IPS-NIHi7 (cell line): ENCODE results near the gene KCNAB2.
"Not testable (repeated sequence)": the region's sequence is repeated elsewhere in the genome, so short reads cannot be mapped to it uniquely, and the experiment has no call there.

Experiments
- DNase-seq: peaks from one replicate; pipeline ENCODE4 v3.0.0; 2012; ENCODE audit warnings: mixed read lengths; ENCODE audit errors: extremely low spot score

Gene KCNAB2

DNA sequence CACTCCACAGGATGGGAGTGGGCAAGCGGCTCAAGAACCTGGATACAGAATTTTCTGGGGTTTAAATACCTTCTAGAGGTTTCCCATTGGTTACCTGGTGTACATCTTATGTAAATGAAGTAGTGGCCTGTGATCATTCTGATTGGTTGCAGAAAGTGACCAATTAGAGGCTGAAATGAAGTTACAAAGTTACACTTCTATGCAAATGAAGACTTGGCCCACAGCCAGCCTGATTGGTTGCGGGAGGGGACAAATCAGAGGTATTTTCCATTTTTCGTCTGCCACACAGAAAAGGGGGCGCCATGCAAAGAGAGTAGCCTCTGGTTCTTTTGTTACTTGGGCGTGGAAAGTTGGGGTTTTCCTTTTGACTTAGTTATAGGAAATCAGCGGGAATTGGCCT lies 8.9 kb downstream of the KCNAB2 start:
- DNase-seq: no peak

DNA sequence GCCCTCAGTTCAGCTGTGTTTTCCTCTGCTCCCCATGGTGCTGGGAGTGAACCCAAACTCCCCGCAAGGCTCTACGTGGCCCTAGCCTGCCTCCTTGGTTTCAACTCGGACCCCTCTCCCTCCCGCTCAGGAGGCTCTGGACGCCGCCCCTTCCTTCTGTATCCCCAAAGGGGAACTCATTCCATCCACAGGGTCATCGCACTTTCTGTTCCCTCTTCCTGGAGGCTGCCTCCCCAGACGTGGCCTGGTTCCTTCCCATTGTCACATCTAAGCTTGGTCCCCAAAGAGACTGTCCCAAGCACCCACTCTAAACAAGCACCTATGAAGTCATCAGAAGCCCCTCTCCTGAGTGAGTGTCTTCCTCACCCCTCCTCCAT lies 10.9 kb downstream of the KCNAB2 start:
- DNase-seq: no peak

DNA sequence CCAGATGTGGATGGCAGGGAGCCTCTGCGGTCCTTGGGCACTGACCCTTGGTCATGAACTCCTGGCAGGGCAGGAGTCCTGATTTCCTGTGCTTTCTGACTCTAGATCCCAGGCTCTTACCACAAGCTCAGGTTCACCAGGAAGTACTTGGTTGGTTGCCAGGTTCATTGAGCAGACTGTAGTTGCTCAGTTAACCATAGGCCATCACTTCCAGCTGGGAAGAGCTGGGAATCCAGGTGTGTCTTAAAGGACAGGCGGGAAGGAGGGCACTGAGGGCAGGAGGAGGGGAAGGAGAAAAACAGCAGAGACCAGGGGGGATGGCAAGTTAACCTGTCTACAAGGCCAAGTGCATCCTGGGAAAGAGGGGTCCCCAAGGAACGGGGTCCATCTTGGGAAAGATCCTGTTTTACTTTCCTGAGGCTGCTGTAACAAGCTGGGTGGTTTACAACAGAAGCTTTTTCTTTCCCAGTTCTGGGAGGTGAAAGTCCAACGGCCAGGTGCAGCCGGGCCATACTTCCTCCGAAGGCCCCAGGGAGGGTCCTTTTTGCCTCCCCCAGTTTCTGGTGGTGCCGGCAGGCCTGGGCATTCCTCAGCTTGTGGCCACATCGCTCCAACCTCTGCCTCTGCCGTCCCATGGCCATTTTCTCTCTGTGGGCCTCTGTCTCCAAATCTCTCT lies 11.6 kb downstream of the KCNAB2 start:
- DNase-seq: no peak

DNA sequence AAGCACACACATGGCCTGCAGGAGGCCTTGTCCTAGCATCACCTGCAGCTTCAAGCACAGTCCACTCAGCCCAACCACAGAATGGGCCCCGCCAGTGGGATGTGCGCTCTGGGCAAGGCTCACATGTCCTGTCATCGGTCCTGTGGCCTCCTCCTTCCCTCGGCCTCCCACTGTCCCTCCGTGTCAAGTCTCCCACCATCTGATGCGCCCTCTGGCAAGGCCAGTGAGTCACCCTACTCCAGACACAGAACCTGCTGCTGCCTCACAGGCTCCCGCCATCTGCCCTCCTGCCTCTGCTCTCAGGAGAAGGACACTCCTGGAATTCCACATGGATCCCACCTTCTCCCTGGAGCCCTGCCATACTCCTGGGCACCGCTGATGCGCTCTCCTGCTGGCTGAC lies 14.2 kb downstream of the KCNAB2 start:
- DNase-seq: no peak

DNA sequence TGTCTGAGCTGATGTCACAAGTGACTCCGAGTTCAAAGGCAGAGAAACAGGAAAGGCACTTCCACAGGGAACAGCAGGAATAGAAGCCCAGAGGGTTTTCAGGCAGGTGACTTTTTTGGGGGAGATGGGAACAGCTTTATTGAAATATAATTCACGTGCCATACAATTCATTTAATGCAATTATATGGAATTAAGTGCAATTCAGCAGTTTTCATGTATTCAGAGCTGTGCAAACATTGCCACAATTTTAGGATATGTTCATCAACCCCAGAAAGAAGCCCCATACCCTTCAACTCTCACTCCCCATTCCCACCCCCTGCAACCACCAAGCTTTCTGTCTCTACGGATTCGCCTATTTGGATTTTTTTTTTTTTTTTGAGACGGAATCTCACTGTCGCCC lies 17.0 kb downstream of the KCNAB2 start:
- no peak for DNase-seq

DNA sequence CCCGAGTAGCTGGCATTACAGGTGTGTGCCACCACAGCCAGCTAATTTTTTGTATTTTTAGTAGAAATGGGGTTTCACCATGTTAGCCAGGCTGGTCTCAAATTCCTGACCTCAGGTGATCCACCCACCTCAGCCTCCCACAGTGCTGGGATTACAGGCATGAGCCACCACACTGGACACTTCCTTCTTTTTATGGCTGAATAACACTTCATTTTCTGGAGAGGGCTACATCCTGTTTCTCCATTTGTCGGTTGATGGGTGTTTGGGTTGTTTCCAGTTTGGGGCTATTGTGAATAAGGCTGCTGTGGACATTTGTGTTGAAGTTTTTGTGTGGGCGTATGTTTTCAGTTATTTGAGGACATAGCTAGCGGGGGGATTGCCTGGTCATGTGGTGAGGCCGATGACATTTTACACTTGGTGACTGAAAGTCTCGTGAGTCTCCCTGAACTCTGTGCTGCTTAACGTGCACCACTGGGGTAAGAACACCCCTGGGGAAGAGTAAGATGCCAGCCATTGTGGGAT lies 17.9 kb downstream of the KCNAB2 start:
- DNase-seq: not testable (repeated sequence)

DNA sequence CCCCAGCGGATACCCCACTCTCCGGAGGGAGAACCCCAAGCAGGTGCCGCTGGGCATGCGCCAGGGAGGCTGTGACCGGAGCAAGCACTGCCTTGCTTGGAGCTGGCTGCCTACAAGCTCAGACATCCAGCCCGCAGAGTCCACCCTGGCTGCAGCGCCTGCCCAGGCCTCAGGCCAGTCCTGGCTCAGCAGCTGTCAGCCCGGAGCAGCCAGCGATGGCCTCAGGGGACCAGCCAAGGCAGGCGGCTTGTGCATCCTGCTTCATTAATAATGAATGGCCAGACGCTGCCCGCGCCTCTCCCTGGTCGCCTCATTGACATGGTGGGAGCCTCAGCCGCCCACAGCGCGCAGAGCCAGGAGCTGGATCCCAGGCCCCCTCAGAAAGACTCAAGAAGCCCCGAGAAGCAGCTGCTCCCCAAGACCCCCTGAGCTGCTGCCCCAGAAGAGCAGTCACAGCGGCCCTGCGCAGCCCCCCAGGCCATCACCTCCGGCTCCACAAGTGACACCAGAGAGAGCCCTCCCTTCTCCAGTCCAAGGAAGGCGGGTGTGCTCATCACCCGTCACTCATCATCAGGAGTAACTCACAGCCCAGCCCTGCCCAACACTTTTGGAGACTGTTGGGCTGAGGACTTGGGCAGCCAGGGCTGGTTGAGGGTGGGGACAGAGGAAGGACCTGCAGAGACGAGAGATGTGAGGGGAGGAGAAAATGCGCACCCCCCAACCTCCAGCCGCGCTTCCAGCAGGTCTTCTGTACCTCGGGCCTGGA lies 19.6 kb downstream of the KCNAB2 start:
- DNase-seq: no peak

DNA sequence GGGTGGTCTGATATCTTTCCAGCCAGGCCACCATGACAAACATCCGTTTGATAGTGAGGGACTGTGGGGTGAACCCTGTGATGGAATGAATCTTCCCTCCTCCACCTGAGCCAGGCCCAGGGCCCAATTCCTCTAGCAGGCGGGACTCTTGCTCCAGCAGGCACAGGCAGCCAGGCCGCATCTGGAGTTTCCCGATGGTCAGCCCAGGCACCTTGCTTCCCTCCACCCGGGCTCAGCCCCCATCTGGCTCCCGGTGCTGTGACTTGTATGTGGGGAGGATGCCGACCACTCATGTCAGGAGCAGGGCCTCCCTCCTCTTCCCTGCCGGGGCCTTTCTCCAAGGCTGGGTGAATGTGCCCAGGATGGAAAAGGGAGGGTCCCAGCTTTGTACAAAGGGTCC lies 21.0 kb downstream of the KCNAB2 start:
- DNase-seq: no peak

DNA sequence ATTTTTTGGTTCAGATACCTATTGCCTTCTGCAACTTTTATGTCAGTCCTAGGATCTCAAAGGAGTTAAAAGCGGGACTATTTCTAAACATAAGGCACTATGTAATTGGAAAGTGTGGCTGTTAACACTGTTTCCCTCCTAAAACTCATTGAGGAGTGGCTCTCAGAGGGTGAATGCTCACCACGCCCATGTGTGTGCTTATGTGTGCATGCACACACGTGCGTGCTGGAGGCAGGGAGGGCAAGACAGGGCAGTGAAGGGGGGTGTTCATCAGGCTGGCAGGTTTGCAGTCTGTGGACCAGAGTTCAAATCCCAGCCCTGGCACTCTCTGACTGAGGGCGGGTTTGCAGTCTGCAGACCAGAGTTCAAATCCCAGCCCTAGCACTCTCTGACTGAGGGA lies 22.4 kb downstream of the KCNAB2 start:
- DNase-seq: no peak

DNA sequence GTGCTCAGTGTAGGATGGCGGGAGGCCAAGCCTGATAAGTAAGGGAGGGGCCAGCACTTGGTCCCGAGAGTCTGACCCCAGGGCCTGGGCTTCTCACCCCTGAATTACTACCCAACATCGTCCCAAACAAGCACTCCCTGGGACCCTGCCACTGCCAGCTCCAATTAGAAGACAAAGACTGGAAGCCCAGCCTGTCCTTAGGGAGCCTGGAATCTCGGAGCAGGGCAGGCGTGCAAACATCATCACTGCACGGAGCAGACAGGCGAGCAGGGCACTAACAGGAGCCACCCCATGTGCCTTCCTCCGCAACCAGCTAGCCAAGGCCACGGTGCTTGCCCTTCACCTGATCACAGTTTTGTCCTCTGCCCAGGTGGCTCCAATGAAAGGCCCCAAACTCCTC lies 23.2 kb downstream of the KCNAB2 start:
- DNase-seq: no peak

DNA sequence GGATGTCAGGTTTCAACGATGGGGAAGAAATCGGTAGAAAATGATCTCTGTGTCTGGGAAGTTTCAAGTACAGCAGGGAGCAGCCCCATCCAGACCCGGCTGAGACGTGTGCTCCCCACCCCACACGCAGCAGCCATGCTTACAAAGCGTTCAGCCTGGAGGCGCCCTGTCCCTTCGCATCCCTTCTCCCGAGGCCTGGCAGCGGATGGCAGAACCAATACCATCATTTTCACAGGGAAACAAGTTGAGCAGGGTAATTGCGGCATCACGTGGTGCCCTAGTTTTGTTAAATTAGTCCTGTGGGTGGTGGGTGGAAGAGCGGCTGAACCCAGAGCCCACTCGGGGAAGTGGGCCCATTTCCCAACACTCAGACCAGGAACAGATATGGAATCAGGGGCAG lies 23.9 kb downstream of the KCNAB2 start:
- no peak for DNase-seq

DNA sequence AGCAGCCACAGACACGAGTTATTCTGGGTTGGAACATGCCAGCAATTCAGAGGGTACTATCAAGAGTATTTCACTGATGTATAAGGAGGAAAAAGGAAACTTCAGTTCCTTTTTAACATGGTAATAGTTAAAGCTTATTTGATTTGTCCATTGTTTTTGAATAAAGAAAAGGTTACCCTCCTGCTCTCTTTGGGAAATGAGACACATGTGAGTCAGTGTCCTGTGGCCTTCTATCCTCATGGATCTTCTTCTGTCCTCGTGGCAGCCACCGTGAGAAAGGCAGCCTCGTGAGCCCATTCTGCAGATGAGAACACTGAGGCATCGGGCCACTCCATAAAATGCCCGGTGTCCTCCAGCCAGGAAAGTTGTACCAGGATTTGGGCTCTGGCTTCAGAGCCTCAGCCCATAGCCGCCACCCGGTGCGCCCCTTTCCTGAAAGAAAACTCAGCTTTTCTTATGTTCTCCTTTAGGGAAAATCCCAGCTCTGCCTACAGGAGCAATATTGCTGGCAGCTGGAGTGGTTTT lies 24.8 kb downstream of the KCNAB2 start:
- no peak for DNase-seq

DNA sequence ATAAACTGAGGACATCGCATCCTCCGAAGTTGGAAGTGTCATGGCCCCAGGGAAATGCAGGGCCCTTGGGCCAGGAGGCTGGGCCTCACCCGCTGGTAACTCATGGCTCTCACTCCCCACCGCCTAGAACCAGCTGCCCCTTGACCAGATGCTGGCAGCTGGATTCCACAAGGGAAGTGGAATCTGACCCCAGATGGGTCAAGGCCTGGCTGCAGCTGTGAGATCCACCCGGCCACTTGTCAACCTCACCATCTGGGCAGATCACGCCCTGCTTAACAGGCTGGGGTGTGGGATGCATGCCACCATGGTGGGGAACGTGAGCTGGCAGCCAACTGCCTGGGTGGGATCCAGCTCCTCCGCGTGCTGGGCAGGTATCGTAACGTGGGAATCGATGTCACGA lies 25.5 kb downstream of the KCNAB2 start:
- DNase-seq: no peak

DNA sequence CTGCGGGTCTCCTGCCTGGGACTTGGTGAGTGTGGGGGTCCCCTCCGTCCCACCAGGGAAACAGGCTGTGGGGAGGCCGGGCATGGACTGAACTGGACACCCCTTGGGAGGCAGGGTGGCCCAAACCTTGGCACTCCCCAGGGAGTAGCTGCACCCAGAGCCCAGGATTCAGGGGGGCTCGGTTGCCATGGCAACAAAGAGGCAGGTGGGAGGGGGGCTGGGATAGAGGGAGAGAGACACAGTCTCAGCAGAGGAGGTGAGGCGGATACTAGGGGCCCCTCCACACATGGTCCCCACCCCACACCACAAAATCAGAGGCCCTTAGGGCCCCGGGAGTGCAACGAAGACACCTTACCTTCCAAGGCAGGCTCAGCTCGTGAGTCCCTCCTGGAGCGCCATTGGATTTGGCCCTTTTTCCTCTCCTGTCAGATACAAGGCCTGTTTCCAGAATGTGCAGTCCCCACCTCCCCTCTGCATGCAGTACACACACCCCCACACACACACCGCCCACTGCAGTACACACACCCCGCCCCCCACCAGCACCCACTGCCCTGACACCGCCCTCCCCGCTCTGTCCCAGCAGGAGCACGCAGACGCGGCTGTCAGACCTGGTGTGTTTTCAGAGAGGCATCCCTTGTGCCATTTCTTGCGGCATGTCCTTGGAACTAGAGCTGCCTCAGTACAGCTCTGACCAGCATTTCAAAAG lies 27.2 kb downstream of the KCNAB2 start:
- no peak for DNase-seq

DNA sequence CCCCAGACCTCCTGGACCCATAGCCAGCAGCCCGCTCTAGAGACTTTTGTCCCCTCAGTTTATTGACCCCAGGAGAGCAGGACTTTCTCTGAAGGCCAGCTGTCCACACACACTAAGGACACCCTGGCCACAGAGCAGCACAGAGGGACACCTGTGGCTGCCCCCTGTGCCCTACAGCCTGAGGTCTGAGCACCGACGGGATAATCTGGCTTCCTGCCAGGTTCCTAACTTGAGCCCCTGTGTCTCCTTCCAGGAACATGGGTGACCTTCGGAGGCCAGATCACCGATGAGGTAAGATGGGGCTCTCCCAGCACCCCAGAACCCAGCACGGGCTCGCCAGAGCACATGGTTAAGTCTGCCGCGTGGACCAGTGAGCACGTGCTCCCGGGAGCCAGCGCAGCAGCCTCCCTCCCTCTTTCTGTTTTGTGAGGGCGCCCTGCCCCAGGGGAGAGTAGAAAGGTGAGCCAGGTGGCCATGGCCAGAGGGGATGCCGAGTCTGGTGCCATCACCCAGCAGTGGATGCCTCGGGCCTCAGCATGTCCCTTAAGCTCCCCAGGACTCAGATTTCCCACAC lies 27.9 kb downstream of the KCNAB2 start:
- no peak for DNase-seq

DNA sequence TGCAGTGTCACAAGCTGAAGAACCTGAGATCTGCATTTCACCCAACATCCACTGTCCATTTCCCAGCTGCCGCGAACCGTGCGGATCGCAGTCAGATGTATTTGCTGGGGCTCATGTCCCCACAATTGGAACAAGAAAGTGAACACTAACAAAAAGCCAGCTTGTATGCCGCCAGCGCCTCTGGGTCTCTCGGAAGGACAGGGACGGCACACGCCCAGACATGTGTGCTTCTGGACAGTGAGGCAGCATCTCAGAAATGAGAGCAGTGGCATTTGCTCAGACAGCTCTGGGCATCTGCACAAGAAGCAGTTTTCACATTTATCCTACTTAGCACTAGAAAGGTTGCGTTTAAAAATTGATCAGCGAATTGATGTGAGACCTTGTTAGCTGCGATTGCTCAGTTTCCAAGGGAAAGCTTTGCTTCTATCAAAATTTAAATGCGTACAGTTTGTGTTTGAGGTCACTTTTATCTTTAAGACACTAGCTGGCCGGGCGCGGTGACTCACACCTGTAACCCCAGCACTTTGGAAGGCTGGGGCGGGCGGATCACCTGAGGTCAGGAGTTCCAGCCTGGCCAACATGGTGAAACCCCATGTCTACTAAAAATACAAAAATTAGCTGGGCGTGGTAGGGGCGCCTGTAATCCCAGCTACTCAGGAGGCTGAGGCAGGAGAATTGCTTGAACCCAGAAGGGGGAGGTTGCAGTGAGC lies 28.7 kb downstream of the KCNAB2 start:
- DNase-seq: no peak

DNA sequence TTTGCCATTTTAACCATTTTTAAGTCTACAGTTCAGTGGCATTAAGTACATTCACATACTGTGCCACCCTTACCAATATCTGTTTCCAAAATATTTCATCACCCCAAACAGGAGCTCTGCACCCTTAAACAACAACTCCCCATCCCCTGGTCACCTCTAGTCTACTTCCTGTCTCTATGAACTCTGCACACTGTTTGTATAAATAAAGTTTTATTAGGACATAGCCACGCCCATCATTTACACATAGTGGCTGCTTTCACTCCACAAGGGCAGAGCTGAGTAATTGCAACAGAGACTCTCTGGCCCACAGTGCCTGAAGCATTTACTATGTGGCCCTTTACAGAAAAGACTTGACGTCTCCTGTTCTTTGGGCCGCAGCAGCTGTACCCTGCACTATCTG lies 30.1 kb downstream of the KCNAB2 start:
- DNase-seq: no peak

DNA sequence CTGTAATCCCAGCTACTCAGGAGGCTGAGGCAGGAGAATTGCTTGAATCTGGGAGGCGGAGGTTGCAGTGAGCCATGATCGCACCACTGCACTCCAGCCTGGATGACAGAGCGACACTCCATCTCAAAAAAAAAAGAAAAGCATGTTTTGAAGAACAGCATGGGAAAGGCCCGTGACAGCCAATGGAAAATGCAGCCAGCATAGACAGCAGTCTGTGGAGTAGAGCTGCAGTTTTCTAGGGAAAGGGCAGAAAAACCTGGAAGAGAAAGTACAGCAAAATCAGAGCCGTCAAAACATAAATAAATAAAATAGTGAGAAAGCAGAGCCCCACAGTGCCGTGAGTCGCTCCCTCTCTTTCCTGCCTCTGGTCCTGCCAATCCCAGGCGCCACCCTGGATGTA lies 31.4 kb downstream of the KCNAB2 start:
- DNase-seq: not testable (repeated sequence)

DNA sequence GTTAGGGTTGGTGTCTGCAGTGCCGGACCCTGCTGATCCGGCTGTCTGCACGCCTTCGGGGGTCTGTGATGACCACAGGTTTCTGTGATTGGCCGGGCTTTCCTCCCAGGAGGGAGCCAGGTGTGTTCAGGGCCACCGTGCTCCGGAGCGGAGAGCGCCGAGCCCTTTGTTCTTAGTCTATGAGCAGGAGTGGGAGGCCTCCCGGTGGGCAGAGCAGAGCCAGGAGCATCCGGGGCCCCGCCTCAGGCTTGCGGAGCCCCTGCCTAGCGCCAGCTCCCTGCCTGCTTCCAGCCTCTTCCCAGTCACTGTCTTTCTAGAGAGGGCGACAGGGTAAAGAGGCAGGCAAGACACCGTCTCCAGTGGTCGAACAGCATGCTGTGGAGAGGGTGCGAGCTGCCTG lies 31.8 kb downstream of the KCNAB2 start:
- DNase-seq: no peak

DNA sequence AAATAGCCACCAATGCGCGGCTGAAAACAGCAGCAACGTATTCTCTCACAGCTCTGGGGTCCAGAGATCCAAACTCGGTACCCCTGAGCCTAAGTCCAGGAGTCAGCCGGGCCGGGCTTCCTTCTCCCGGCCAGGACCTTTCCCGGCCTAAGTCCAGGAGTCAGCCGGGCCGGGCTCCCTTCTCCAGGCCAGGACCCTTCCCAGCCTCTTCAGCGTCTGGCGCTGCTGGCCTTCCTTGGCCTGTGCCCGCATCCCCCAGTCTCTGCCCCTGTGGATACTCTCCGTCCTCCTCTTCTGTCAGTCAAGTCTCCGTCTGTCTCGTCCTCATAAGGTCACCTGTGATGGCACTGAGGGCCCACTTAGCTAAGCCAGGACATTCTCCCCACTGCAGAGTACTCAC lies 32.2 kb downstream of the KCNAB2 start:
- no peak for DNase-seq

DNA sequence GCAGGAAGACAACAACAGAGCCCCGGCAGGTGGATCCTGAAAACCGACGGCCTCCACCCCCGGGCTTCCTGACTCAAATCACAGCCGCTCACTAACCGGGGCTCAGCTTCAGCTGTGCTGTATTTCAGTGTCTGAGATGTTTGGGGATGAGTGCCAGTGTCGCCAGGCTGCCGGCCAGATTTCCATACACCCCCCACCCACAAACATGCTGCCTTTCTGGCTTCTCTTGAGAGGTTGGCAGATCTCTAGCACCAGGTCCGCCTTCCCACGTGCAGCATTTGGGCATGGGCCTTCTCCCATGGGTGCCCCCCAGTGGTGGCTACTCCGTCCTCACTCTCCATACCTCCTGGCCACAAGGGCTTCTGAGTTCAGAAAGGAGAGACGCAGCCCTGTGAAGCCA lies 34.8 kb downstream of the KCNAB2 start:
- no peak for DNase-seq

DNA sequence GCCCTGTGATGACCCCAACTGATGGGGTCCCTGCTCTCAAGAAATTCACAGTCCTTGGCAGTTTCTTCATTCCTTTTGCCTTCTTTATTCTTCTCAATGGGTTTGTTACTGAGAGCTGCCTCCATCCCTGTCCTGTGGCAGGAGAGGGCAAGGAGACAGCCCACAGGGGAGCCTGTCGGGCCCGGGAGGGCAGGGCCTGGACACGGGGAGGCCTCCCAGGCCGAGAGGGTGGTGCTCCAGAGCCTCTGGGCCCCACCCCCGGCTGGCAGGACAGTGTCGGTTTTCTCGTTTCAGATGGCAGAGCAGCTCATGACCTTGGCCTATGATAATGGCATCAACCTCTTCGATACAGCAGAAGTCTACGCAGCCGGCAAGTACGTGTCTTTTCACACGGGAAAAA lies 36.2 kb downstream of the KCNAB2 start:
- DNase-seq: no peak
